Measurements from ENCODE around the gene SNTA1.
"Not testable (repeated sequence)": the region's sequence is repeated elsewhere in the genome, so short reads cannot be mapped to it uniquely, and the experiment has no call there.

Gene SNTA1

DNA sequence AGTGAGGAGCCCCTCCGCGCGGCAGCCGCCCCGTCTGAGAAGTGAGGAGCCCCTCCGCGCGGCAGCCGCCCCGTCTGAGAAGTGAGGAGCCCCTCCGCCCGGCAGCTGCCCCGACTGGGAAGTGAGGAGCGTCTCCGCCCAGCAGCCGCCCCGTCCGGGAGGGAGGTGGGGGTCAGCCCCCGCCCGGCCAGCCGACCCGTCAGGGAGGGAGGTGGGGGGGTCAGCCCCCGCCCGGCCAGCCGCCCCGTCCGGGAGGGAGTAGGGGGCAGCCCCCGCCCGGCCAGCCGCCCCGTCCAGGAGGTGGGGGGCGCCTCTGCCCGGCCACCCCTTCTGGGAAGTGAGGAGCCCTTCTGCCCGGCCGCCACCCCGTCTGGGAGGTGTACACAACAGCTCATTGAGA, 54.2 kb downstream of the SNTA1 start:
- DNase-seq = not testable (repeated sequence)

GRCh38 chr20:33388268-33388667, 55.3 kb downstream of the SNTA1 start:
- no peak for DNase-seq

GRCh38 chr20:33387177-33387576, 56.4 kb downstream of the SNTA1 start:
- no peak for DNase-seq

DNA sequence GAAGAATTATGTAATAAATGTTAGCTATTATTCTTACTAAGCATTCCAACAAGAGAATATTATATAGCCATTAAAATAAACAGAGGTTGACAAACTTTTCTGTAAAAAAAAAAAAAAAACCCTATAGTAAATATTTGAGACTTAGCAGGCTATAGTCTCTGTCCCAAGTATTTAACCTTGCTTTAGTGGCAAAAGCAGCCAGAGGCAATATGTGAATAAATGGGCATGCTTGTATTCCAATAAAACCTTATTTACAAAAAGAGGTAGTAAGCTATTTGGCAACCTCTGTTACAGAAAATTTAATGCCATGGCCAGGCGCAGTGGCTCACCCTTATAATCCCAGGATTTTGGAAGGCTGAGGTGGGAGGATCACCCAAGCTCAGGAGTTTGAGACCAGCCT, 56.9 kb downstream of the SNTA1 start:
- DNase-seq = no peak

GRCh38 chr20:33377366-33377765, 66.2 kb downstream of the SNTA1 start:
- DNase-seq = no peak

- no peak for DNase-seq
Observed at GRCh38 chr20:33373735-33374605, 69.6 kb downstream of the SNTA1 start.

DNA sequence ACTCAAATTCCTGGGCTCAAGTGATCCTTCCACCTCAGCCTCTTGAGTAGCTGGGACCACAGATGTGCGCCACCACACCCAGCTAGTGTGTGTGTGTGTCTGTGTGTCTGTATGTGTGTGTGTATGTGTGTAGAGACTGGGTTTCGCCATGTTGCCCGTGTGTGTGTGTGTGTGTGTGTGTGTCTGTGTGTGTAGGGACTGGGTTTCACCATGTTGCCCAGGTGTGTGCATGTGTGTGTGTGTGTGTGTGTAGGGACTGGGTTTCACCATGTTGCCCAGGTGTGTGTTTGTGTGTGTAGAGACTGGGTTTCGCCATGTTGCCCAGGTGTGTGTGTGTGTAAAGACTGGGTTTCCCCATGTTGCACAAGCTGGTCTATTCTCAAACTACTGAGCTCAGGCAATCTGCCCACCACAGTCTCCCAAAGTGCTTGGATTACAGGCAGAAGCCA, 70.5 kb downstream of the SNTA1 start:
- no peak for DNase-seq

- DNase-seq = peak in 2 of 4 experiments; percentile 2 to 8
Observed at GRCh38 chr20:33370291-33370690, 73.3 kb downstream of the SNTA1 start.

GRCh38 chr20:33362898-33363297, 80.7 kb downstream of the SNTA1 start:
- no peak for DNase-seq

- DNase-seq = no peak
Observed at GRCh38 chr20:33359399-33360261, 83.9 kb downstream of the SNTA1 start.
